Placental pericyte (primary cell): ENCODE measurements around the gene SERPINA7. TPM values are rescaled to one million over a fixed set of nuclear protein-coding genes. Genes with fewer than 3 reads are reported as not detected.

Experiments used
- total RNA-seq: library from RNA; depleted of rRNA; stranded (reverse); fragments of >200 nt; gene quantifications from 2 replicates; pipeline ENCODE4 v1.2.3, GENCODE V29; 2012

The SERPINA7 gene, protein sequence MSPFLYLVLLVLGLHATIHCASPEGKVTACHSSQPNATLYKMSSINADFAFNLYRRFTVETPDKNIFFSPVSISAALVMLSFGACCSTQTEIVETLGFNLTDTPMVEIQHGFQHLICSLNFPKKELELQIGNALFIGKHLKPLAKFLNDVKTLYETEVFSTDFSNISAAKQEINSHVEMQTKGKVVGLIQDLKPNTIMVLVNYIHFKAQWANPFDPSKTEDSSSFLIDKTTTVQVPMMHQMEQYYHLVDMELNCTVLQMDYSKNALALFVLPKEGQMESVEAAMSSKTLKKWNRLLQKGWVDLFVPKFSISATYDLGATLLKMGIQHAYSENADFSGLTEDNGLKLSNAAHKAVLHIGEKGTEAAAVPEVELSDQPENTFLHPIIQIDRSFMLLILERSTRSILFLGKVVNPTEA
- not detected in 2 replicates for total RNA-seq

DNA sequence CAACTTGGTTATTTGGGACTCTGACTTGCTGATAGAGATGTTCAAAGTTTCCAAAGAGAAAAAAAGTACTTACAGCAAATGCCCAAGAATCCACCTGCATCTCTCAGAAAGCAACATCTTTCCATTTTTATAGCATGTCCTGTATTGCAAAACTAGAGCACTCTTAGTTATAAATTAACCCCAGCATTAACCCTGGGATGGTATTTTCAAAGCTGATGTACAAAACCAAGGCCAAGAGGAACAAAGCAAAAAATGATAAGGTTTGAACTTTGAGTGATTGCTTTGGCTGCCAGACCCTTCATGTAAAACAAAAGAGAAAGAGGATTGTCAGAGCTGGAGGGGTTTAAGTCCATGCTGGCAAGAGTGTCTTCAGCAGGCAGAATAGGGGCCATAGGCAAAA is at the start of gene SERPINA7:
SERPINA7 (minus strand) TSS at position 103 of the 400 bp plus-strand sequence. CDS start 1,669 bp downstream, outside the sequence.

Other genes starting within 250 kb of the SERPINA7 start
- gene NRK, start 216.2 kb downstream of the SERPINA7 start, total RNA-seq = under 0.01 and 2.1 TPM in 2 replicates
- gene PWWP3B, start 129.6 kb upstream of the SERPINA7 start, total RNA-seq = 0.44 and 4.3 TPM in 2 replicates